ENCODE data around the gene GPR146.

DNA sequence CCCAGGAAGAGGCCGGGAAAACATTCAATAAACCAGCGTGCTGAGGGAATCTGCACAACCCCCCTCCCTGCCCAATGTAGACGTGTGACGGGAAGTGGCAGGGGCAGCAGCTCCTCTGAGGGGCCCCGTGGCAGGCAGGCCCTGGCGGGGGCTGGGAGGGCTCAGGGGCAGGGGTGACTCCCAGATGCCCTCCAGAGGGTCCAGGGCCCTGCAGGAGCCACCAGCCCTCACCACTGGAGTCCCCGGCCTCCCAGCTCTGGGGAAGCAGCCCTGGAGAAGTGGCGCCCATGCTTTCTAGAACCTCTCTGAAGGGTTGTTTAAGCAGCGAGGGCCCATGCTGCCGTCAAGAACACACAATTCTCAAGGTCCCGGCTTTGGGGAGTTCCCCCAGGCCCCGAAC, 35.2 kb downstream of the GPR146 start:
- TF ChIP-seq POLR2AphosphoS5 (IDR thresholded peaks at IDR 0.05), result no peak
- TF ChIP-seq, protein P1, sequence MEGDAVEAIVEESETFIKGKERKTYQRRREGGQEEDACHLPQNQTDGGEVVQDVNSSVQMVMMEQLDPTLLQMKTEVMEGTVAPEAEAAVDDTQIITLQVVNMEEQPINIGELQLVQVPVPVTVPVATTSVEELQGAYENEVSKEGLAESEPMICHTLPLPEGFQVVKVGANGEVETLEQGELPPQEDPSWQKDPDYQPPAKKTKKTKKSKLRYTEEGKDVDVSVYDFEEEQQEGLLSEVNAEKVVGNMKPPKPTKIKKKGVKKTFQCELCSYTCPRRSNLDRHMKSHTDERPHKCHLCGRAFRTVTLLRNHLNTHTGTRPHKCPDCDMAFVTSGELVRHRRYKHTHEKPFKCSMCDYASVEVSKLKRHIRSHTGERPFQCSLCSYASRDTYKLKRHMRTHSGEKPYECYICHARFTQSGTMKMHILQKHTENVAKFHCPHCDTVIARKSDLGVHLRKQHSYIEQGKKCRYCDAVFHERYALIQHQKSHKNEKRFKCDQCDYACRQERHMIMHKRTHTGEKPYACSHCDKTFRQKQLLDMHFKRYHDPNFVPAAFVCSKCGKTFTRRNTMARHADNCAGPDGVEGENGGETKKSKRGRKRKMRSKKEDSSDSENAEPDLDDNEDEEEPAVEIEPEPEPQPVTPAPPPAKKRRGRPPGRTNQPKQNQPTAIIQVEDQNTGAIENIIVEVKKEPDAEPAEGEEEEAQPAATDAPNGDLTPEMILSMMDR (IDR thresholded peaks at IDR 0.05), result no peak

Measured in stomach (tissue), 4 donors.